ENCODE data around the gene RALGPS2.

- TF ChIP-seq POLR2A (IDR thresholded peaks at IDR 0.05), result no peak
- no peak for TF ChIP-seq CTCF (IDR thresholded peaks at IDR 0.05)
Observed at GRCh38 chr1:178686407-178686806, 38.6 kb upstream of the RALGPS2 start.

Data from adrenal gland (tissue), 5 donors.